HEK293 (cell line): ENCODE measurements around the gene RBM10.

ENCODE experiments used
- CTCF ChIA-PET: fragments of 350-600 bp; formaldehyde crosslinking; extraction: SDS; loops from one replicate; lab custom pipeline; 2021; ENCODE audit warnings: antibody characterized with exemption; lab: Yijun Ruan, JAX
- POLR2A ChIA-PET: fragments of 300-600 bp; formaldehyde crosslinking; extraction: SDS; loops from one replicate; lab custom pipeline; 2020; ENCODE audit warnings: antibody characterized with exemption, inconsistent platforms; lab: Yijun Ruan, JAX
- H3K27ac ChIP-seq: fragments of 200-500 bp; sonication (Bioruptor generic); 2 replicates; pipeline ENCODE4 v1.5.1; 2014; ENCODE audit warnings: low read depth, low read length, control low read depth, inconsistent platforms; ENCODE audit errors: extremely low read depth
- H3K36me3 ChIP-seq, 2 experiments: fragments of 200-500 bp in 1 of 2; sonication (Bioruptor generic) in 1 of 2; 1 replicate in 1 of 2; 2 replicates in 1 of 2; pipeline ENCODE4 v1.5.1; 2014 to 2017; ENCODE audit warnings: inconsistent platforms in 2 of 2, low read length in 2 of 2; ENCODE audit not compliant: control insufficient read depth in 2 of 2, insufficient read depth in 1 of 2
- H3K4me1 ChIP-seq: fragments of 200-500 bp; sonication (Bioruptor generic); 2 replicates; pipeline ENCODE4 v1.5.1; 2014; ENCODE audit warnings: mild to moderate bottlenecking, low read length, inconsistent platforms; ENCODE audit not compliant: control insufficient read depth, insufficient read depth
- H3K4me3 ChIP-seq: 2 replicates; pipeline ENCODE4 v1.5.1; 2011; ENCODE audit warnings: low read depth, mild to moderate bottlenecking, control low read depth, low read length, moderate library complexity
- H3K9me3 ChIP-seq: fragments of 200-500 bp; sonication (Bioruptor generic); 2 replicates; pipeline ENCODE4 v1.5.1; 2014; ENCODE audit warnings: low read depth, low read length, inconsistent platforms; ENCODE audit not compliant: control insufficient read depth, insufficient read depth
- GFI1B ChIP-seq: fragments of 450-650 bp; formaldehyde crosslinking; IDR thresholded peaks from 2 replicates; pipeline ENCODE4 v1.5.1; 2016; ENCODE audit warnings: missing biosample characterization, missing genetic modification characterization
- MEIS1 ChIP-seq: sonication (generic); formaldehyde crosslinking; IDR thresholded peaks from 2 replicates; pipeline ENCODE4 v1.8.1; 2022; ENCODE audit warnings: missing genetic modification reagents, mild to moderate bottlenecking, borderline replicate concordance
- MYNN ChIP-seq: fragments of 450-650 bp; formaldehyde crosslinking; IDR thresholded peaks from 2 replicates; pipeline ENCODE4 v1.5.1; 2016; ENCODE audit warnings: missing biosample characterization, missing genetic modification characterization, borderline replicate concordance
- PRDM1 ChIP-seq: fragments of 450-650 bp; formaldehyde crosslinking; IDR thresholded peaks from 2 replicates; pipeline ENCODE4; 2016; ENCODE audit warnings: missing biosample characterization, missing genetic modification characterization
- PRDM6 ChIP-seq: fragments of 450-650 bp; formaldehyde crosslinking; IDR thresholded peaks from 2 replicates; pipeline ENCODE4 v1.5.1; 2017; ENCODE audit warnings: missing biosample characterization, missing genetic modification characterization
- SP7 ChIP-seq: fragments of 450-650 bp; formaldehyde crosslinking; IDR thresholded peaks from 2 replicates; pipeline ENCODE4 v1.5.1; 2016; ENCODE audit warnings: missing biosample characterization, missing genetic modification characterization
- ZBTB10 ChIP-seq: fragments of 450-650 bp; formaldehyde crosslinking; IDR thresholded peaks from 2 replicates; pipeline ENCODE4 v1.5.1; 2016; ENCODE audit warnings: missing biosample characterization, missing genetic modification characterization
- ZBTB7A ChIP-seq: fragments of 450-650 bp; formaldehyde crosslinking; IDR thresholded peaks from 2 replicates; pipeline ENCODE4 v1.5.1; 2016; ENCODE audit warnings: low read depth, missing biosample characterization, missing genetic modification characterization
- ZEB2 ChIP-seq: fragments of 450-650 bp; formaldehyde crosslinking; IDR thresholded peaks from 2 replicates; pipeline ENCODE4 v1.5.1; 2016; ENCODE audit warnings: missing biosample characterization, missing genetic modification characterization
- ZFP69B ChIP-seq: fragments of 450-650 bp; formaldehyde crosslinking; IDR thresholded peaks from 2 replicates; pipeline ENCODE4 v1.5.1; 2016; ENCODE audit warnings: missing biosample characterization, missing genetic modification characterization
- ZNF121 ChIP-seq: fragments of 450-650 bp; formaldehyde crosslinking; IDR thresholded peaks from 2 replicates; pipeline ENCODE4 v1.5.1; 2016; ENCODE audit warnings: missing biosample characterization, missing genetic modification characterization
- ZNF155 ChIP-seq: fragments of 450-650 bp; formaldehyde crosslinking; IDR thresholded peaks from 2 replicates; pipeline ENCODE4 v1.5.1; 2016; ENCODE audit warnings: missing biosample characterization, missing genetic modification characterization
- ZNF174 ChIP-seq: fragments of 450-650 bp; formaldehyde crosslinking; IDR thresholded peaks from 2 replicates; pipeline ENCODE4 v1.5.0; 2017; ENCODE audit warnings: missing biosample characterization, mild to moderate bottlenecking, missing genetic modification characterization
- ZNF18 ChIP-seq: fragments of 450-650 bp; formaldehyde crosslinking; IDR thresholded peaks from 2 replicates; pipeline ENCODE4 v1.5.1; 2016; ENCODE audit warnings: missing biosample characterization, missing genetic modification characterization
- ZNF26 ChIP-seq: fragments of 450-650 bp; formaldehyde crosslinking; IDR thresholded peaks from 2 replicates; pipeline ENCODE4 v1.5.1; 2016; ENCODE audit warnings: missing biosample characterization, missing genetic modification characterization
- ZNF335 ChIP-seq: fragments of 450-650 bp; formaldehyde crosslinking; conservative IDR thresholded peaks from 2 replicates; pipeline ENCODE4 v1.5.1; 2016; ENCODE audit warnings: missing biosample characterization, missing genetic modification characterization
- ZNF394 ChIP-seq: fragments of 450-650 bp; formaldehyde crosslinking; IDR thresholded peaks from 2 replicates; pipeline ENCODE4 v1.5.1; 2016; ENCODE audit warnings: missing biosample characterization, missing genetic modification characterization, mild to moderate bottlenecking, moderate library complexity, borderline replicate concordance
- ZNF544 ChIP-seq: fragments of 450-650 bp; formaldehyde crosslinking; IDR thresholded peaks from 2 replicates; pipeline ENCODE4 v1.5.0; 2017; ENCODE audit warnings: missing biosample characterization, missing genetic modification characterization
- ZNF561 ChIP-seq: fragments of 450-650 bp; IDR thresholded peaks from 2 replicates; pipeline ENCODE4 v1.5.1; 2018; ENCODE audit warnings: missing biosample characterization, missing genetic modification characterization, borderline replicate concordance
- ZNF571 ChIP-seq: fragments of 450-650 bp; formaldehyde crosslinking; IDR thresholded peaks from 2 replicates; pipeline ENCODE4 v1.5.0; 2017; ENCODE audit warnings: missing biosample characterization, missing genetic modification characterization
- ZNF654 ChIP-seq: fragments of 450-650 bp; formaldehyde crosslinking; IDR thresholded peaks from 2 replicates; pipeline ENCODE4 v1.5.1; 2016; ENCODE audit warnings: low read depth, missing biosample characterization, missing genetic modification characterization
- ZNF747 ChIP-seq: fragments of 450-650 bp; formaldehyde crosslinking; IDR thresholded peaks from 2 replicates; pipeline ENCODE4 v1.5.1; 2016; ENCODE audit warnings: missing biosample characterization, missing genetic modification characterization
- ZNF785 ChIP-seq: fragments of 450-650 bp; formaldehyde crosslinking; IDR thresholded peaks from 2 replicates; pipeline ENCODE4 v1.5.1; 2016; ENCODE audit warnings: missing biosample characterization, missing genetic modification characterization
- ZNF830 ChIP-seq: fragments of 450-650 bp; IDR thresholded peaks from 2 replicates; pipeline ENCODE4 v1.5.0; 2018; ENCODE audit warnings: missing biosample characterization, missing genetic modification characterization, low read depth, mild to moderate bottlenecking, moderate library complexity
- ZNF837 ChIP-seq: fragments of 450-650 bp; formaldehyde crosslinking; IDR thresholded peaks from 2 replicates; pipeline ENCODE4 v1.5.1; 2016; ENCODE audit warnings: missing biosample characterization, missing genetic modification characterization
- ZSCAN16 ChIP-seq: fragments of 450-650 bp; formaldehyde crosslinking; IDR thresholded peaks from 2 replicates; pipeline ENCODE4 v1.5.1; 2016; ENCODE audit warnings: missing biosample characterization, missing genetic modification characterization

The RBM10 gene

GRCh38 chrX:47223476-47224250 lies 78.6 kb downstream of the RBM10 start (continued):
- TF ChIP-seq MYNN (tag by site-specific recombination) (no peak), ZBTB10 (tag by site-specific recombination) (no peak), ZNF747 (tag by site-specific recombination) (no peak), ZEB2 (no peak), ZNF155 (tag by site-specific recombination) (no peak), PRDM6 (tag by site-specific recombination) (no peak), ZNF571 (tag by site-specific recombination) (no peak), ZSCAN16 (tag by site-specific recombination) (no peak), ZNF561 (tag by site-specific recombination) (no peak)

GRCh38 chrX:47224266-47224895 lies 79.4 kb downstream of the RBM10 start:
- TF ChIP-seq ZFP69B (tag by site-specific recombination) (no peak), ZNF18 (tag by site-specific recombination) (no peak), MEIS1 (CRISPR knock-in tag) (no peak)
- Histone ChIP-seq H3K36me3 (peaks cover 58 to 94% of the 10 kb centered on the region in 2 experiments), H3K9me3 (no peaks in the 10 kb centered on the region), H3K4me3 (no peak overlapping the region), H3K27ac (no peak overlapping the region), H3K4me1 (peaks cover 4% of the 10 kb centered on the region; the same call in 1 of the 2 replicates)
- POLR2A ChIA-PET, result interaction anchor here (0.6 to 1.7 kb wide), 2 partner anchors 9 to 21 kb away, joined by 4 to 11 read pairs; partner anchors contain the start of gene USP11
- CTCF ChIA-PET, result interaction anchor here (1.1 kb wide), 1 partner anchor 87 kb away, joined by 3 read pairs; no protein-coding TSS in a partner anchor

GRCh38 chrX:47224896-47225290 lies 79.9 kb downstream of the RBM10 start:
- Histone ChIP-seq H3K9me3 (no peaks in the 10 kb centered on the region), H3K4me3 (no peak overlapping the region), H3K27ac (no peak overlapping the region), H3K4me1 (peaks cover 4% of the 10 kb centered on the region; the same call in 1 of the 2 replicates), H3K36me3 (peaks cover 58 to 95% of the 10 kb centered on the region in 2 experiments)
- CTCF ChIA-PET, result interaction anchor here (1.1 kb wide), 1 partner anchor 87 kb away, joined by 3 read pairs; no protein-coding TSS in a partner anchor
- POLR2A ChIA-PET, result interaction anchor here (0.6 to 1.7 kb wide), 2 partner anchors 8 to 20 kb away, joined by 4 to 11 read pairs; partner anchors contain the start of gene USP11
- TF ChIP-seq ZNF26 (tag by site-specific recombination) (no peak), ZNF785 (tag by site-specific recombination) (no peak), ZBTB7A (tag by site-specific recombination) (no peak), ZNF837 (tag by site-specific recombination) (no peak), ZNF335 (tag by site-specific recombination) (no peak), GFI1B (no peak), SP7 (tag by site-specific recombination) (no peak), ZNF174 (tag by site-specific recombination) (no peak), ZNF830 (tag by site-specific recombination) (no peak), ZNF394 (tag by site-specific recombination) (no peak), ZNF544 (no peak), ZNF654 (tag by site-specific recombination) (no peak), ZNF121 (tag by site-specific recombination) (no peak), PRDM1 (tag by site-specific recombination) (no peak)
